HCT116 (cell line): ENCODE data around the gene PRPF19. TPM values are rescaled to one million over a fixed set of nuclear protein-coding genes. Genes with fewer than 3 reads are reported as not detected.
A peak's percentile ranks its signal among the peaks of the same experiment; 100 is the strongest.

Experiments
- ATAC-seq: fragments of 200-7000 bp; cut with Tn5 transposase; 2 replicates; pipeline ENCODE4 v1.9.1; 2020; ENCODE audit warnings: mild to moderate bottlenecking, moderate library complexity
- BruUV-seq: library from RNA; stranded (reverse); fragments of 400-500 nt; replicated peaks from 2 replicates; lab custom pipeline; 2021; lab: Mats Ljungman, UMichigan
- CTCF ChIA-PET: fragments of 300-600 bp; sonication (Branson Sonifier 250); formaldehyde crosslinking; loops from one replicate; lab custom pipeline; 2021; ENCODE audit warnings: antibody characterized with exemption; lab: Charles Lee
- POLR2A ChIA-PET: fragments of 300-600, 350-600 bp; sonication (Branson Sonifier 250); formaldehyde crosslinking; loops from one replicate; lab custom pipeline; 2021; ENCODE audit warnings: antibody characterized with exemption; lab: Charles Lee
- RAD21 ChIA-PET, 2 experiments: fragments of 300-600 bp; sonication (Branson Sonifier 250); formaldehyde crosslinking; loops; one replicate each; lab custom pipeline; 2023; ENCODE audit warnings: low total read pairs in 2 of 2; ENCODE audit not compliant: uncharacterized antibody in 2 of 2, unreplicated experiment in 2 of 2, low non-redundant PET in 1 of 2; lab: Charles Lee
- DNase-seq: peaks from one replicate; pipeline ENCODE4 v3.0.0-alpha.2; 2010; ENCODE audit warnings: low read depth, low spot score
- H2AFZ ChIP-seq: fragments of 200-600 bp; shearing (Covaris generic), sonication (generic); 2 replicates; pipeline ENCODE4 v1.6.1; 2017; ENCODE audit warnings: low read depth, mixed run types, mixed read lengths, antibody characterized with exemption, low read length; ENCODE audit not compliant: poor library complexity, severe bottlenecking
- H3K27ac ChIP-seq: 2 replicates; pipeline ENCODE4 v1.5.1; 2012; ENCODE audit warnings: low read depth, low read length
- H3K27me3 ChIP-seq: fragments of 200-600 bp; sonication (generic); 2 replicates; pipeline ENCODE4 v1.6.1; 2016; ENCODE audit warnings: mixed run types, low read length, mixed read lengths; ENCODE audit not compliant: insufficient read depth
- H3K36me3 ChIP-seq, 2 experiments: fragments of 200-500 bp in 1 of 2; fragments of 200-600 bp in 1 of 2; sonication (Bioruptor generic) in 1 of 2; sonication (generic) in 1 of 2; 2 replicates each; pipeline versions ENCODE4 v1.5.1 to v1.6.1; 2014 to 2016; ENCODE audit warnings: low read length in 2 of 2, inconsistent platforms in 1 of 2, mixed read lengths in 1 of 2, mixed run types in 1 of 2; ENCODE audit not compliant: insufficient read depth in 2 of 2, control insufficient read depth in 1 of 2
- H3K4me1 ChIP-seq, 2 experiments: fragments of 200-600 bp in 1 of 2; sonication (generic) in 1 of 2; 2 replicates each; pipeline versions ENCODE4 v1.5.1 to v1.6.1; 2012 to 2017; ENCODE audit warnings: low read length in 2 of 2, inconsistent platforms in 1 of 2, mild to moderate bottlenecking in 1 of 2, mixed read lengths in 1 of 2, mixed run types in 1 of 2, moderate library complexity in 1 of 2; ENCODE audit not compliant: insufficient read depth in 2 of 2, control insufficient read depth in 1 of 2
- H3K4me2 ChIP-seq: fragments of 200-600 bp; sonication (generic); 2 replicates; pipeline ENCODE4 v1.6.1; 2017; ENCODE audit warnings: mixed run types, low read length, mixed read lengths
- H3K4me3 ChIP-seq, 2 experiments: fragments of 200-600 bp in 1 of 2; sonication (generic) in 1 of 2; replicated peaks in 1 of 2; 2 replicates each; pipeline ENCODE4 v1.5.1; 2011 to 2016; ENCODE audit warnings: low read length in 2 of 2, control low read depth in 1 of 2, low read depth in 1 of 2, mild to moderate bottlenecking in 1 of 2, mixed read lengths in 1 of 2, mixed run types in 1 of 2
- H3K79me2 ChIP-seq: fragments of 200-600 bp; sonication (generic); 2 replicates; pipeline ENCODE4 v1.6.1; 2017; ENCODE audit warnings: mild to moderate bottlenecking, mixed run types, low read length, moderate library complexity, mixed read lengths; ENCODE audit not compliant: insufficient read depth
- H3K9ac ChIP-seq: fragments of 200-600 bp; sonication (generic); 2 replicates; pipeline ENCODE4 v1.6.1; 2016; ENCODE audit warnings: low read length, mixed read lengths
- H3K9me2 ChIP-seq: fragments of 200-600 bp; sonication (generic), shearing (Covaris generic); 2 replicates; pipeline ENCODE4 v1.6.1; 2017; ENCODE audit warnings: mixed run types, mild to moderate bottlenecking, moderate library complexity; ENCODE audit not compliant: insufficient read depth
- H3K9me3 ChIP-seq, 2 experiments: fragments of 200-500 bp in 1 of 2; fragments of 200-600 bp in 1 of 2; sonication (Bioruptor generic) in 1 of 2; sonication (generic) in 1 of 2; 2 replicates each; pipeline ENCODE4 v1.6.1; 2014 to 2017; ENCODE audit warnings: low read length in 2 of 2, mixed read lengths in 2 of 2, inconsistent platforms in 1 of 2, low read depth in 1 of 2, mild to moderate bottlenecking in 1 of 2, mixed run types in 1 of 2, moderate library complexity in 1 of 2; ENCODE audit not compliant: control insufficient read depth in 1 of 2, insufficient read depth in 1 of 2
- H4K20me1 ChIP-seq: fragments of 200-600 bp; sonication (generic), shearing (Covaris generic); 2 replicates; pipeline ENCODE4 v1.6.1; 2017; ENCODE audit warnings: mixed run types, mild to moderate bottlenecking, moderate library complexity; ENCODE audit not compliant: insufficient read depth
- CEBPB ChIP-seq: IDR thresholded peaks from 2 replicates; pipeline ENCODE4 v1.6.1; 2012; ENCODE audit warnings: low read depth
- EGR1 ChIP-seq: IDR thresholded peaks from 2 replicates; pipeline ENCODE4 v1.6.1; 2012; ENCODE audit warnings: low read depth
- ELF1 ChIP-seq: IDR thresholded peaks from 2 replicates; pipeline ENCODE4 v1.6.1; 2012; ENCODE audit warnings: low read depth, borderline replicate concordance
- EZH2 ChIP-seq: fragments of 200-600 bp; sonication (generic); IDR thresholded peaks from 2 replicates; pipeline ENCODE4 v1.6.1; 2017; ENCODE audit warnings: antibody characterized with exemption, mixed run types
- EZH2phosphoT487 ChIP-seq: fragments of 200-600 bp; IDR thresholded peaks from 2 replicates; pipeline ENCODE4 v1.6.1; 2018; ENCODE audit warnings: antibody characterized with exemption, borderline replicate concordance
- FOSL1 ChIP-seq: IDR thresholded peaks from 2 replicates; pipeline ENCODE4 v1.6.1; 2012; ENCODE audit warnings: low read depth
- POLR2AphosphoS5 ChIP-seq: IDR thresholded peaks from 2 replicates; pipeline ENCODE4 v1.6.1; 2011; ENCODE audit warnings: mild to moderate bottlenecking, low read depth, low read length, moderate library complexity
- RAD21 ChIP-seq: IDR thresholded peaks from 2 replicates; pipeline ENCODE4 v1.6.1; 2012; ENCODE audit warnings: low read depth, mild to moderate bottlenecking
- SIN3A ChIP-seq: IDR thresholded peaks from 2 replicates; pipeline ENCODE4 v1.6.1; 2012; ENCODE audit warnings: low read depth
- SP1 ChIP-seq: IDR thresholded peaks from 2 replicates; pipeline ENCODE4 v1.6.1; 2012; ENCODE audit warnings: low read depth
- SRF ChIP-seq: IDR thresholded peaks from 2 replicates; pipeline ENCODE4 v1.6.1; 2012; ENCODE audit warnings: low read depth
- YY1 ChIP-seq: IDR thresholded peaks from 2 replicates; pipeline ENCODE4 v1.6.1; 2011; ENCODE audit warnings: low read length, low read depth, moderate library complexity, mild to moderate bottlenecking; ENCODE audit not compliant: insufficient replicate concordance; ENCODE audit errors: extremely low read depth
- ZFX ChIP-seq: fragments of 450-650 bp; IDR thresholded peaks from 2 replicates; pipeline ENCODE4 v1.6.1; 2017
- intact Hi-C: fragments of 100-400 bp; cut with micrococcal nuclease; formaldehyde crosslinking; loops from 2 replicates; pipeline ENCODE4 v1.10.0; 2022
- total RNA-seq: library from RNA; stranded (reverse); gene quantifications from one replicate; pipeline ENCODE4 v1.2.1, GENCODE V29; 2021; ENCODE audit not compliant: unreplicated experiment
- TF ChIP-seq, protein P1 (sequence below): IDR thresholded peaks from 2 replicates; pipeline ENCODE4 v1.6.1; 2012
- TF ChIP-seq, protein P2 (sequence below): IDR thresholded peaks from 2 replicates; pipeline ENCODE4 v1.6.1; 2012

The PRPF19 gene
- total RNA-seq, 1 experiment from 2014 or later: 156 TPM

DNA sequence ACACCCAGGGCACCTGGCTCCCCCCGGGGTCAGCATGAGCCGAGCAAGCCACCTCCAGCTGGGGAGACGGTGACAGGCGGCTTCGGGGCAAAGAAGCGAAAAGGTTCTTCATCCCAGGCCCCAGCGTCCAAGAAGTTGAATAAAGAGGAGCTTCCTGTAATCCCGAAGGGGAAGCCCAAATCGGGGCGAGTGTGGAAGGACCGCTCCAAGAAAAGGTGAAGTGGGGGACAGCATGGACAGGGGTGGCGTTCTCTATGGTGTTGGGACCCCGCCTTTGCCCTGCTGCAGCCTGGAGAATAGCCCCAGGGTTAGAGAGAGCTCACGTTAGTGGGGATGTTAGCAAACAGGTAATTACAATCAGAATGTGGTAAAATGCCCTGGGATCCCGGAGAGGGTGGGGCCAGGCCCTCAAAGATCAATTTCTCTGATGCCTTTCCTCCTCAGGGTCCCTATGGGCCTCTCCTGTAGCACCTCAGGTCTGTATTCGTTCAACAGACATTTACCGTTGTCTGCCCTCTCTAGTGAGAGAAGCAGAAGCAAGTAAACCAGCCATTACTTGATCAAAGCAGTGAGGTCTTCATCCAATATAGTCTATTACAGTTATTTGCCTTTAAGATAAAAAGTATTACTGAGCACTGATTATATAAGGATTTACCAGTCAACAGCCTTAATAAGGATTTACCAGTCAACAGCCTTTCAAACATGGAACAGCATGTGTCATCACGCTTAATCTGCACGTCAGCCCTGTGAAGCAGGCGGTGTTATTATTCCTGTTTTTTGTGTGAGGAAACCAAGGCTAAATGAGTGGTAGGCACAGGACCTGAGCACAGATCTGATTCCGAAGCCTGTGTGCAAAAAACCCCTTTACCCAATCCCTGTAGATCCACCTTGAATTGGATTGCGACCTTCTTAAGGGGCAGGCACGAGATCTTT lies 63.5 kb downstream of the PRPF19 start:
- CTCF ChIA-PET: interaction anchor here (0.9 to 2.0 kb wide), 2 partner anchors 45 to 57 kb away, joined by 3 to 5 read pairs; no protein-coding TSS in a partner anchor
- POLR2A ChIA-PET: no interaction called here
- intact Hi-C loops: no loop called here

DNA sequence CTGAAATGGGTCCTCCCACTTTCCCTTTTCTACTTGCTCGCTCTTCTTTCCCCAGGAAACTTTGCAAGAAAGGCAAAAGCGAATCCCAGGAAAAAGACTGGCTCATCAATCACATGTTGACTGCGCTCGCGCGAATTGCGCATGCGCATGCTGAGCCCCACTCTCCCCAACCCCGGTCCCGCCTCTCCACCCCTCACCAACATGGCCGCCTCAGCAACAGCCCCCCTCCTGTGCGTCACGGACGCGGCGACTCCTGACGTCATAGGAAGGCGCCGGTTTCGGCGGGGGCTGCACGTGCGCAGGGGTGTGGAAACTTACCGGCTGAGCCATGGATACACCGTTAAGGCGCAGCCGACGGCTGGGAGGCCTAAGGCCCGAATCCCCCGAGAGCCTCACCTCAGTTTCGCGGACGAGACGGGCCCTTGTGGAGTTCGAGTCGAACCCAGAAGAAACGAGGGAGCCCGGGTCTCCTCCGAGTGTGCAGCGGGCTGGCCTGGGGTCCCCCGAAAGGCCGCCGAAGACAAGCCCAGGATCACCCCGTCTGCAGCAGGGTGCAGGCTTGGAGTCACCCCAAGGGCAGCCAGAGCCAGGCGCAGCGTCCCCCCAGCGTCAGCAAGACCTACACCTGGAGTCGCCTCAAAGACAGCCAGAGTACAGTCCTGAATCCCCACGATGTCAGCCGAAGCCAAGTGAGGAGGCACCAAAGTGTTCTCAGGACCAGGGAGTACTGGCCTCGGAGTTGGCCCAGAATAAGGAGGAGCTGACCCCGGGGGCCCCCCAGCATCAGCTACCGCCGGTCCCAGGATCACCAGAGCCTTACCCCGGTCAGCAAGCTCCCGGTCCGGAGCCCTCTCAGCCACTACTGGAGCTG lies 64.4 kb downstream of the PRPF19 start, which contains the start of gene CCDC86:
TSS of gene CCDC86 (plus strand) at position 317 of the 871 bp plus-strand sequence. CDS start at position 329, 12 bp downstream.
- Histone ChIP-seq H3K27me3 (no peaks in the 10 kb centered on the region), H3K9me3 (no peaks in the 10 kb centered on the region), H3K36me3 (peaks cover 4 to 24% of the 10 kb centered on the region in 2 experiments; a peak in 2 of 4 replicates), H3K9me2 (no peaks in the 10 kb centered on the region), H3K4me3 (peak within 1 kb of the TSS; percentile 92 to 96), H3K27ac (peak within 1 kb of the TSS; percentile 74), H3K79me2 (peaks cover 51% of the 10 kb centered on the region), H3K4me2 (peak within 1 kb of the TSS; percentile 79), H4K20me1 (no peaks in the 10 kb centered on the region), H3K4me1 (peaks cover 13 to 23% of the 10 kb centered on the region in 2 experiments), H3K9ac (peak within 1 kb of the TSS; percentile 98), H2AFZ (no peak within 1 kb of the TSS)
- intact Hi-C loops: no loop called here
- ChIA-PET RAD21 (no interaction called here), POLR2A (no interaction called here), CTCF (interaction anchor here (0.9 to 2.0 kb wide), 2 partner anchors 46 to 58 kb away, joined by 3 to 5 read pairs; no protein-coding TSS in a partner anchor)
- BruUV-seq: TSS peak; percentile 57
- DNase-seq: peak; percentile 91
- peak; percentile 92 for ATAC-seq
- TF ChIP-seq ZFX: peak; percentile 63
- no peak for TF ChIP-seq ELF1
- TF ChIP-seq SRF: peak; percentile 97
- TF ChIP-seq EZH2: no peak
- peak; percentile 71 for TF ChIP-seq POLR2AphosphoS5
- no peak for TF ChIP-seq EZH2phosphoT487
- TF ChIP-seq CEBPB: no peak
- no peak for TF ChIP-seq FOSL1
- TF ChIP-seq, protein P1, sequence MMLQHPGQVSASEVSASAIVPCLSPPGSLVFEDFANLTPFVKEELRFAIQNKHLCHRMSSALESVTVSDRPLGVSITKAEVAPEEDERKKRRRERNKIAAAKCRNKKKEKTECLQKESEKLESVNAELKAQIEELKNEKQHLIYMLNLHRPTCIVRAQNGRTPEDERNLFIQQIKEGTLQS: no peak
- 0 out of 2 replicates have a peak, but pooled peaks have one; percentile 28 for TF ChIP-seq EGR1
- TF ChIP-seq SP1: peak; percentile 95
- TF ChIP-seq YY1: peak; percentile 99
- TF ChIP-seq, protein P2, sequence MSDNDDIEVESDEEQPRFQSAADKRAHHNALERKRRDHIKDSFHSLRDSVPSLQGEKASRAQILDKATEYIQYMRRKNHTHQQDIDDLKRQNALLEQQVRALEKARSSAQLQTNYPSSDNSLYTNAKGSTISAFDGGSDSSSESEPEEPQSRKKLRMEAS: peak; percentile 100
- TF ChIP-seq SIN3A: peak; percentile 100
- TF ChIP-seq RAD21: no peak

More for the DNA sequence above, 63.5 kb downstream of the PRPF19 start:
- H3K4me3 ChIP-seq: peak overlapping the region; percentile 92 to 96
- no peak for DNase-seq
- H3K9ac ChIP-seq: peak overlapping the region; percentile 98
- H3K27ac ChIP-seq: peak overlapping the region; percentile 74
- no peak for ATAC-seq
- H3K9me2 ChIP-seq: no peaks in the 10 kb centered on the region
- H3K9me3 ChIP-seq: no peaks in the 10 kb centered on the region
- BruUV-seq: no TSS peak
- no peaks in the 10 kb centered on the region for H3K27me3 ChIP-seq
- peaks cover 60% of the 10 kb centered on the region for H3K79me2 ChIP-seq
- no peak for TF ChIP-seq CEBPB
- TF ChIP-seq FOSL1: no peak
- TF ChIP-seq, protein P1: no peak
- TF ChIP-seq ELF1: no peak
- no peak for TF ChIP-seq ZFX
- peaks cover 8 to 33% of the 10 kb centered on the region in 2 experiments; a peak in 3 of 4 replicates for H3K36me3 ChIP-seq
- RAD21 ChIA-PET: no interaction called here
- peaks cover 13 to 23% of the 10 kb centered on the region in 2 experiments for H3K4me1 ChIP-seq
- H4K20me1 ChIP-seq: no peaks in the 10 kb centered on the region
- no peak overlapping the region for H2AFZ ChIP-seq
- H3K4me2 ChIP-seq: peak overlapping the region; percentile 79
